Gastrocnemius medialis (tissue), 4 donors: Measurements from ENCODE around the gene ULBP2. TPM values are rescaled to one million over a fixed set of nuclear protein-coding genes. Genes with fewer than 3 reads are reported as not detected.

Experiments
- ATAC-seq, 2 donors: fragments of 150-250 bp; one replicate each; pipeline ENCODE4 v1.9.1; 2016
- DNase-seq, 2 donors: peaks; one replicate each; pipeline ENCODE4 v3.0.0-alpha.2; 2019
- H3K27ac ChIP-seq, 4 donors: fragments of 200-600 bp; sonication (generic); 1 replicate in 1 of 4; 2 replicates in 3 of 4; pipeline ENCODE4 v1.5.1; 2016 to 2018; ENCODE audit warnings: mild to moderate bottlenecking in 2 of 4, moderate library complexity in 1 of 4
- H3K27me3 ChIP-seq, 3 donors: fragments of 200-600 bp; sonication (generic) in 2 of 3; 1 replicate in 1 of 3; 2 replicates in 2 of 3; pipeline versions ENCODE4 v1.5.1 to v1.6.0; 2016 to 2019; ENCODE audit warnings: mild to moderate bottlenecking in 1 of 3, moderate library complexity in 1 of 3
- H3K36me3 ChIP-seq, 2 donors: fragments of 200-600 bp; sonication (generic) in 1 of 2; one replicate each; pipeline ENCODE4 v1.5.1; 2017 to 2018
- H3K4me1 ChIP-seq, 2 donors: fragments of 200-600 bp; sonication (generic) in 1 of 2; one replicate each; pipeline ENCODE4 v1.5.1; 2016 to 2017; ENCODE audit warnings: mild to moderate bottlenecking in 2 of 2
- H3K4me3 ChIP-seq, 4 donors: fragments of 200-600 bp; sonication (generic) in 3 of 4; 1 replicate in 1 of 4; 2 replicates in 3 of 4; pipeline ENCODE4 v1.5.1; 2016 to 2019; ENCODE audit warnings: mild to moderate bottlenecking in 2 of 4
- H3K9me3 ChIP-seq, 3 donors: fragments of 200-600 bp; sonication (generic) in 2 of 3; 1 replicate in 1 of 3; 2 replicates in 2 of 3; pipeline ENCODE4 v1.5.1; 2016 to 2019
- CTCF ChIP-seq, 5 experiments: fragments of 450-650 bp in 3 of 5; fragments of 200-600 bp in 2 of 5; sonication (generic) in 2 of 5; IDR thresholded peaks in 4 of 5; conservative IDR thresholded peaks in 1 of 5; 1 replicate in 4 of 5; 2 replicates in 1 of 5; pipeline ENCODE4 v1.5.1; 2016 to 2019; ENCODE audit warnings: antibody characterized with exemption in 5 of 5, mild to moderate bottlenecking in 3 of 5, moderate library complexity in 3 of 5
- POLR2A ChIP-seq, 2 donors: fragments of 450-650 bp; IDR thresholded peaks; one replicate each; pipeline ENCODE4 v1.6.1; 2017; ENCODE audit warnings: antibody characterized with exemption in 2 of 2, mild to moderate bottlenecking in 2 of 2, moderate library complexity in 2 of 2
- in situ Hi-C, 4 donors: fragments of 200-750 bp; cut with MboI; loops; one replicate each; pipeline versions ENCODE4 v1.15.0 to v1.8.0; 2017; ENCODE audit warnings: low sequenced_read_pairs in 4 of 4
- intact Hi-C: fragments of 100-400 bp; cut with DNase I; formaldehyde crosslinking; loops from one replicate; pipeline ENCODE4 v1.15.1; 2023; ENCODE audit warnings: low total_unique reads
- total RNA-seq, 4 donors: library from RNA; depleted of rRNA; stranded (reverse); fragments of >200 nt; gene quantifications; one replicate each; pipeline versions ENCODE4 v1.1.0 to v1.2.3, GENCODE V29; 2016

The ULBP2 gene
- total RNA-seq, 4 donors from 2014 or later, result 0.44 to 0.49 TPM; not detected in 2

DNA sequence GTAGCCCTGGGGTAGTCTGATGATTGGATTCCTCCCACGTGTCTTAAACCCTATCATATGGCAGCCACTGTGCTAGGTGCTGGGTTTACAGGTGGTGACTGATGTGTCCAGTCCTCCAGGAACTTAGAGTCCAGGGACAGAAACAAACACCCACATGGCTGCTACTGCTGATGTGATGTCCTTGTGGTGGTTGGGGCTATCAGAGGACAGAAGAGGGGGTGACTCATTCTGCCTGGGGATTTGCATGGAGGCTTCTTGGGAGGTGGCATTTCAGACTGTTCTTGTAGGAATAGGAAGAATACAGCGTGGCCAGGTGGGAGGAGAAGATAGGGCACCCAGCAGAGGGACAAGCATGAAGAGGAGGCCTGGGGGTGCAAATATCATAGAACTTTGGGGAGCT lies 28.7 kb upstream of the ULBP2 start:
- Histone ChIP-seq H3K9me3 (no peaks in the 10 kb centered on the region), H3K36me3 (no peaks in the 10 kb centered on the region), H3K27me3 (no peaks in the 10 kb centered on the region), H3K4me1 (no peaks in the 10 kb centered on the region), H3K27ac (no peak overlapping the region), H3K4me3 (no peak overlapping the region)
- in situ Hi-C loops (no loop called here), intact Hi-C loops (no loop called here)
- DNase-seq (no peak), ATAC-seq (no peak)
- TF ChIP-seq POLR2A (IDR thresholded peaks at IDR 0.05), result no peak
- TF ChIP-seq CTCF (IDR thresholded peaks at IDR 0.05 in 4 of 5, conservative IDR thresholded peaks at IDR 0.05 in 1 of 5), result no peak

- in situ Hi-C loops (no loop called here), intact Hi-C loops (no loop called here)
- H3K27ac ChIP-seq, result no peak overlapping the region
- DNase-seq, result no peak
- H3K27me3 ChIP-seq, result no peaks in the 10 kb centered on the region
- ATAC-seq, result no peak
- H3K4me3 ChIP-seq, result no peak overlapping the region
- no peaks in the 10 kb centered on the region for H3K36me3 ChIP-seq
- TF ChIP-seq POLR2A (IDR thresholded peaks at IDR 0.05) (no peak), CTCF (IDR thresholded peaks at IDR 0.05 in 4 of 5, conservative IDR thresholded peaks at IDR 0.05 in 1 of 5) (no peak)
- H3K9me3 ChIP-seq, result no peaks in the 10 kb centered on the region
- no peaks in the 10 kb centered on the region for H3K4me1 ChIP-seq
These were observed 28.1 kb upstream of the ULBP2 start for GRCh38 chr6:149913540-149914240.

DNA sequence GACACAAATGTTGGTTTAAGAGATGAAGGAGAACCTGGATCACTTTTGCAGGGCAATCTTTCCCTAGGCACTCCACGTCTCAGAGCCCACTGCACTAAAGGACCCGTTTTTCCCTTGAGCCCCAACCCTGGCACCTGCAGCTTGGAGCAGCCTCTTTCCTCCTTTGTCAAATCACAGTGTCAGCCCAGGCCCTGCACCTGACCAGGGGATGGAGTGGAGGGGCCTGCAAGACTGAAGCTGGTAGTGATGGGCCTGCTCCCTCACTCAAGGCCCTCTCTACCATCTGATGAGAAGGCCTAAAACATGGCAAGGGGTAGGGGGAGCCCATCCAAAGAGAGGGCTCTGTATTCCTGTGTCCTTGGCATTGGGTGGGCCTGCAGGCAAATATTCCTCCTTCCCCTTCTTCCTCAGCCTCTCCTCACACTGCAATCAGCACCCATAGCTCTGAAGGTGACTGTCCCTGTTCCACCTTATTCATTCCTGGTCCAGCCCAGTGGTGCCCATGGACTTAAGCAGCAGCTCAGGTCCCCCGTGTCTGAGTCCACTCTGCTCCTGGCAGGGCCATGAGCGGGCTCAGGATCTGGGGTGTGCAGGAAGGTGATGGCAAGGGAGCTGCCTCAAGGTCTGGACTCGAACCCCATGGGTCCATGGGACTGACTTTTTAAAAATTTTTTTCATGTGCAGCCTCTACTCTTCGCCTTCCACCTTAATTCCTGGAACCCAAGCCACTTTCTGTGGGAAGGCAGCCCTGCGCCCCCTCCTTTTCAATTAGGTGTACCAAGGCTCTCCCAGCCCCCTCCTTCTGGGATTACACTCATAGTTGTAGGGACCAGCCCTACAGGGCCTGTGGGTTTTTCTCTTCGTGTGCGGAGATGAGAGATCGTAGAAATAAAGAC lies 25.6 kb upstream of the ULBP2 start:
- no peak for TF ChIP-seq POLR2A (IDR thresholded peaks at IDR 0.05)
- TF ChIP-seq CTCF (IDR thresholded peaks at IDR 0.05 in 4 of 5, conservative IDR thresholded peaks at IDR 0.05 in 1 of 5), result no peak
- Histone ChIP-seq H3K36me3 (no peaks in the 10 kb centered on the region), H3K27me3 (no peaks in the 10 kb centered on the region), H3K4me3 (no peak overlapping the region), H3K27ac (no peak overlapping the region), H3K9me3 (no peaks in the 10 kb centered on the region), H3K4me1 (no peaks in the 10 kb centered on the region)
- intact Hi-C loops, result no loop called here
- DNase-seq (no peak), ATAC-seq (no peak)
- in situ Hi-C loops, result no loop called here

- intact Hi-C loops, result no loop called here
These were observed 24.1 kb upstream of the ULBP2 start for GRCh38 chr6:149917679-149918078.

More at GRCh38 chr6:149917679-149918078, 24.1 kb upstream of the ULBP2 start:
- H3K4me3 ChIP-seq, result no peak overlapping the region
- TF ChIP-seq POLR2A (IDR thresholded peaks at IDR 0.05) (no peak), CTCF (IDR thresholded peaks at IDR 0.05 in 4 of 5, conservative IDR thresholded peaks at IDR 0.05 in 1 of 5) (no peak)
- H3K4me1 ChIP-seq, result peaks cover 5% of the 10 kb centered on the region in 2 donors
- in situ Hi-C loops, result no loop called here
- DNase-seq, result no peak
- H3K9me3 ChIP-seq, result no peaks in the 10 kb centered on the region
- H3K27me3 ChIP-seq, result no peaks in the 10 kb centered on the region
- H3K27ac ChIP-seq, result no peak overlapping the region
- no peaks in the 10 kb centered on the region for H3K36me3 ChIP-seq
- ATAC-seq, result no peak
